ENCODE measurements around the gene TMEM101.
"Not testable (repeated sequence)": the region's sequence is repeated elsewhere in the genome, so short reads cannot be mapped to it uniquely, and the experiment has no call there.

Gene TMEM101

GRCh38 chr17:43962479-43962878 lies 52.3 kb downstream of the TMEM101 start:
- Histone ChIP-seq H3K4me3 (ENCODE audit: low read length) (no peak overlapping the region), H3K27me3 (ENCODE audit: control insufficient read depth, insufficient read depth, low read length) (no peaks in the 10 kb centered on the region), H3K9me3 (ENCODE audit: control insufficient read depth, low read depth, low read length) (no peaks in the 10 kb centered on the region), H3K9ac (ENCODE audit: low read length) (no peak overlapping the region), H3K4me1 (ENCODE audit: control insufficient read depth, low read depth, low read length) (no peaks in the 10 kb centered on the region), H3K27ac (ENCODE audit: low read length) (no peak overlapping the region), H3K36me3 (ENCODE audit: control insufficient read depth, low read depth, low read length) (no peaks in the 10 kb centered on the region)

GRCh38 chr17:43961954-43962353 lies 52.8 kb downstream of the TMEM101 start:
- Histone ChIP-seq H3K9ac (ENCODE audit: low read length) (no peak overlapping the region), H3K27ac (ENCODE audit: low read length) (no peak overlapping the region), H3K4me1 (ENCODE audit: control insufficient read depth, low read depth, low read length) (no peaks in the 10 kb centered on the region), H3K4me3 (ENCODE audit: low read length) (no peak overlapping the region), H3K27me3 (ENCODE audit: control insufficient read depth, insufficient read depth, low read length) (no peaks in the 10 kb centered on the region), H3K9me3 (ENCODE audit: control insufficient read depth, low read depth, low read length) (no peaks in the 10 kb centered on the region), H3K36me3 (ENCODE audit: control insufficient read depth, low read depth, low read length) (no peaks in the 10 kb centered on the region)

DNA sequence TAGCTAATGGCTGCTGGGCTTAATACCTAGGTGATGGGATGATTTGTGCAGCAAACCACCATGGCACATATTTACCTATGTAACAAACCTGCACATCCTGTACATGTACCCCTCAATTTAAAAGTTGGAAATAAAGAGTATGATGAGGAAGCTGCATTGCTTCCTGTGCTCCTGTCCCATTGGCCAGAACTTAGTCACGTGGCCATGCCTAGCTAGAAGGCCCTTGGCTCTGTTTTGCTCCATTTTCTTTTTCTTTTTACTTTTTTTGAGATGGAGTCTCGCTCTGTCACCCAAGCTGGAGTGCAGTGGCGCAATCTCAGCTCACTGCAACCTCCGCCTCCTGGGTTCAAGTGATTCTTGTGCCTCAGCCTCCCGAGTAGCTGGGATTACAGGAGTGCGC lies 53.5 kb downstream of the TMEM101 start:
- not testable (repeated sequence) for H3K27me3 ChIP-seq (ENCODE audit: control insufficient read depth, insufficient read depth, low read length); H3K9me3 ChIP-seq (ENCODE audit: control insufficient read depth, low read depth, low read length)

More for the DNA sequence above, 53.5 kb downstream of the TMEM101 start:
- not testable (repeated sequence) for H3K9ac ChIP-seq (ENCODE audit: low read length); H3K4me1 ChIP-seq (ENCODE audit: control insufficient read depth, low read depth, low read length); H3K4me3 ChIP-seq (ENCODE audit: low read length); H3K36me3 ChIP-seq (ENCODE audit: control insufficient read depth, low read depth, low read length); H3K27ac ChIP-seq (ENCODE audit: low read length)

All from iPS-18a (cell line).